ENCODE results near the gene MPHOSPH10.

MPHOSPH10 gene

GRCh38 chr2:71191570-71191943 is 61.1 kb downstream of the MPHOSPH10 start:
- no peak for TF ChIP-seq REST (IDR thresholded peaks at IDR 0.05; ENCODE audit: low read depth)
- TF ChIP-seq EGR1 (IDR thresholded peaks at IDR 0.05) = no peak
- TF ChIP-seq TEAD4 (IDR thresholded peaks at IDR 0.05) = no peak
- TF ChIP-seq EP300 (IDR thresholded peaks at IDR 0.05; ENCODE audit: borderline replicate concordance) = no peak
- TF ChIP-seq TAF1 (IDR thresholded peaks at IDR 0.05; ENCODE audit: low read depth) = no peak
- TF ChIP-seq CEBPB (IDR thresholded peaks at IDR 0.05) = no peak
- TF ChIP-seq FOXM1 (IDR thresholded peaks at IDR 0.05; ENCODE audit: borderline replicate concordance, low read depth) = no peak

Measured in Ishikawa (cell line).